Measurements from ENCODE around the gene AKR1C3.
"Not testable (repeated sequence)": the region's sequence is repeated elsewhere in the genome, so short reads cannot be mapped to it uniquely, and the experiment has no call there.

The AKR1C3 gene

DNA sequence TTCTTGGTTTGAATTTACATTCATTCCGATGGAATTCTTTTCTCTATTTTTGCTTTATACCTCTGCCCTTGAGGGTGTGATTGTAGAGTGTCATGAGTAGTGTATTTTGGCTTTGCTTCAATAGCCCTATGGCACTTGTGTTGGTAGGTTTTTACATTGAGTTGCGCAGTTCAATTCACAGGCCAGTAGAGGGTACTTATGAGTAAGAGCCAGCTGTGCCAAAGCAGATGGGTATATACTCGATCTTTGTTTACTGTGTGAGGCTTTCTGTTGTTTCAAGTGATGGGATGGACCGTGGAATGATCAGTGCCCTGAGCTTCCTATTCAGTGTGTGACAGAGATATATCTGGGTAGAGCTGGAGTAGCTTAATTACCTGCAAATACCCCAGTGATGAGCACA is 4.3 kb upstream of the AKR1C3 start:
- DNase-seq: no peak

DNA sequence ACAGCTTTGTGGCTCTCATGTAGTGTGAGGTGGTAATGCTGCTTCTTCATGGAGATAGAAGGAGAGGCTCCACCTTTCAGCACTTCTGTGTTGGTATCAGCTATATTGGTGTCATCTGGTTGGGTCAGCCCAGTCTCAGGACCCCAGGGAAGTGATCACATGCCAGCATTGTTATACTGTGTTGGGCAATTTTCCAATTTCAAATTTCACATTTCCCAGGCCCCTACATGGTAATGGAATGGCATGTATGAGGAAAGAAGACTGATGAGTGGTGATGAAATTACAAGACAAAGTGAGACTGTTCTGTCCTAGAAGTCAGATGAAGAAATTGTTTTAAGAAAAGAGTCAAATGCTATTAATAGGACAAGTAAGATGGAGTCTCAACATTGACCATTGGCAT is 3.7 kb upstream of the AKR1C3 start:
- DNase-seq: no peak

DNA sequence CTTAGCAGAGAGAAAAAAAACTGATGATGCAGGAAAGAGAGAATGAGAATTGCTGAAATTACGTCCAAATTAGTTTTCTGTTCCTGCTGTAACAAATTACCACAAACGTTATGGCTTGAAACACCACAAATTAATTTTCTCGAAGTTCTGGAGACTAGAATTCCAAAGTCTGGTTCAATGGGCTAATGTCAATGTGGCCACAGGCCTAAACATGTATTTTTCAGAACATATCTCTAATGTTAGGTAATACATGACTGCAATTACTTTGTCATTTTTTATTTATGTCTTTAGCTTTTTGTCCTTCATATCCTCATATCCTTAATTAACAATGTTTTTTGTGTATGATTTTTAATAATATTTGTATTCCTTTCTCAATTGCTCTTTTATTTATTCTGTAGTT is 3.0 kb upstream of the AKR1C3 start:
- DNase-seq: no peak

DNA sequence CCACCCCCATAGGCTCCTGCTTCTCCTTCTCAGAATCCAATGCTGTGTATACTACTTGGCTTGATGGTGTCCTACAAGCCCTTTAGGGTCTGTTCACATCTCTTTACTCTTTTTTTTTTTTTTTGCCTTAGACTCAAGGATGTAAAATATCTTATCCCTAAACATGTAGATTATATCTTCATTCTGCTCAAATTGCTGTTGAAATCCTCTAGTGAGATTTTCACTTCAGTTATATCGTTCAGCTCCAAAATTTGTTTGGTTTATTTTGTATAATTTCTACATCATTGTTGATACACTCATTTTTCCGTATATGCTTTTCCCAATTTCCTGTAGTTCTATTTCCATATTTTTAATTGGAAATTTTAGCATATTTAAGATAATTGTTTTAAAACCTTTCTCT is 1.8 kb upstream of the AKR1C3 start:
- no peak for DNase-seq

DNA sequence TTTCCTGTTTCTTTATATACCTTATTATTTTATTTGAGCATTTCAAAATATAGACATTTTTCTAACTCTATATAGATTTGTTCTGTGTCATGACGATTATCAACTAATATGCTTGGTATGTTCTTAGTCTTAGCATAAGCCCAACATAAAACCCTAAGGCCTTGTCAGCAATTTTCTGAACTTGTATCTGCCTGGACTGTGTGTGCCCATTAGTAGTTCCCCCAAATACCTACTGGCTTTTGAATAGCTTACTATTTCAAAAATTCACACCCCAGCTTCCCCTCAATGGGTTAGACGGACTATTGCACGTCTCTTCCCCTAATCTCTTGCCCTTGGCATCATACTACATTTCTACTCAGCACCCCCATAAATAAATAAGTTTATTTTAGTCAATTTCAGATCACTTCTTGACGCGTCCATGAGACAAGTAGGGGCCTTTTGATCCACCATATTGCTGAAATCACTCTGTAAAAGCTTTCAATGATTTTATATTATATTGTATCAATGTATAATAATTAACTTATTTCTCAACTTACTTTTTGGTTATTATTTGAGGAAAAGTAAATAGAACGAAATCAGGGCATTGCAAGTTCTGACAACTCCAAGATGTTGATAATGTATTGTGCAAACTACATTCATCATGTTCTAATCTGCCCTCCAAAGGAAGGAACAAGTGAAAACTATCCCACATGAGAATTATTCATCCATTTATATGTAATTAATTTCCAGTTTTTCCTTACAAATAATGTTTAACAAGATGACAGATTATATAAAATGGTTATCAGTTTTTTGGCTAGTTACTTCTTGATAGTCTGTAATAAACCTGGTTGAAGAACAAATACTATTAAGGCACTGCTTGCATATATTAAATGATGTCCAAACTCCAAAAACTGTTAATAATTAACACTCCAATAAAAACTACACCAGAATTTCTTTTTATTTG is 1.1 kb upstream of the AKR1C3 start:
- no peak for DNase-seq

DNA sequence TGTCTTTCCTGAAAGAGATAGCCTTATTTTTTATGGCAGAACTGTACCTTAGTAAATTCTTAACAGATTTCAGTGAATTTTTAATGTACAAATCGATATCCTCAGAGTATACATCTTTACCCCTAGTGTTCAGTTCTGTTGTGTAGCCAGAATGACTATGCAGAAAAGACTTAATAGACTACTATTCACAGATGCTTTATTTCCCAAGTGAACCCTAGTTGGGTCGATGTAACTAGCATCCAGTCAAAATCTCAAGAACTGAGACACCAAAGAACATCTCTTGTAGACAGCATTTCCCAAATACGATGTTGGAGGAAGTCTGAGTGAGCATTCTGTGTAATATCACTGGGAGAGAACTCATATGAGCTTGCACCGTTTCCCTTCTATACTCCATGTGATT is 1.5 kb downstream of the AKR1C3 start:
- DNase-seq: no peak

DNA sequence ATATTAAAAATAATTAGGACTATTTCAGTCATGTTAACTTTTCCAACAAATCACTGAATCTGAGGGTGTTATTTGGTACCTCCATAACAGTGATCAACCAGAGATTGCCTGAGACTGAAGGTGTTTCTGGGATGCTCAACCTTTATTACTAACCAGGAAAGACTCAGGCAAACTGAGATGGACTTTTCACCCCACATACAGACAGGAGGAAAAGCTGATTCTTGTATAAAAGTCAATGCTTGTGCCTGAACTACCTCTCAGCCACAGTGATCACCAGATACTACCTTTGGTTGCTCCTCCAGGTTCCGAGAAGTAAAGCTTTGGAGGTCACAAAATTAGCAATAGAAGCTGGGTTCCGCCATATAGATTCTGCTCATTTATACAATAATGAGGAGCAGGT is 1.9 kb downstream of the AKR1C3 start:
- no peak for DNase-seq

GRCh38 chr10:5102479-5102878 is 8.3 kb downstream of the AKR1C3 start:
- DNase-seq: not testable (repeated sequence)

DNA sequence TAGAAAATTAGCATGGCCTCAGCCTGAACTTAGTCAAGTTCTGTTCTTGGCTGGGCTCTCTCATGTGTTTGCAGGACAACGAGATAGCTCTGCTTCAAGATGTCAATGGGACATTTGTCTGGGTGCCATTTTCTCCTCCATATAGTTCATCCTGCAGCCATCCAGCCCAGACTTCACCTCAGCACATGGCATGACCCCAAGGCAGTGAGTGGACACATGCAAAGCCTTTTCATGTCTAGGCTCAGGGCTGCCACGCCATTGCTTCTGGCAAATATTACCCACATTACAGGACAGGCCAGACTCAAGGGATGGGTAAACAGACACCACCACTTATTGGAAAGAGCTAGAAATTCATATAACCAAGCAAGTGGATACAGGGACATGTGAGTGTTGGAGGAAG is 9.3 kb downstream of the AKR1C3 start:
- no peak for DNase-seq

DNA sequence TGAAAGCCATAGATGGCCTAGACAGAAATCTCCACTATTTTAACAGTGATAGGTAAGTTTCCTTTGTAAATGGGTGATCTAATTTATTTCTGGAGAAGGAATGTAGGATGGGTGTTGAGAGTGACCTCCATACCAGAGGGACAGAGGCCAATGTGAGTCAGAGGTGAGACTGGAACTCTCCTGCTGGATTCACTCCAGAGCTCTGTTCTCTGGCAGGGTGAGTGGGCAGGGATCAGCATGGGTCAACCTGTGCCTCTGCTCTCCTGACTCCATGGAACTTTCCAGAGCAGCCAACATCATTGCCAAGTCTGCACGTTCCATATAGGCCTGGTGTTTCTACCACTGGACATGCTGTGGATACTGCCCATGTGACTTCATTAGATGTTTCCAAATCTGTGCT is 11.4 kb downstream of the AKR1C3 start:
- DNase-seq: no peak

DNA sequence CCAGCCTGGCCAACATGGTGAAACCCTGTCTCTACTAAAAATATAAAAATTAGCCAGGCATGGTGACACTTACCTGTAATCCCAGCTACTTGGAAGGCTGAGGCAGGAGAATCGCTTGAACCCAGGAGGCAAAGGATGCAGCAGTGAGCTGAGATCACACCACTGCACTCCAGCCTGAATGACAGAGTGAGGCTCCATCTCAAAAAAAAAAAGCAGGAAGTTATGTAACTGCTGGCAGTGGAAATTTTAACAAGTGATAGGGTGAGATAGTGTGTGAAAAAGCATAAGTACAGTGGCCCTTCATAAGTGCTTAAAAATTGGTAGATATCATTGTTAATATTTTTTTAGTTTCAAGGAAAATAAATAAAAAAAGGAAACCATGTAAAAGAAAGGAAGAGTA is 12.3 kb downstream of the AKR1C3 start:
- no peak for DNase-seq

DNA sequence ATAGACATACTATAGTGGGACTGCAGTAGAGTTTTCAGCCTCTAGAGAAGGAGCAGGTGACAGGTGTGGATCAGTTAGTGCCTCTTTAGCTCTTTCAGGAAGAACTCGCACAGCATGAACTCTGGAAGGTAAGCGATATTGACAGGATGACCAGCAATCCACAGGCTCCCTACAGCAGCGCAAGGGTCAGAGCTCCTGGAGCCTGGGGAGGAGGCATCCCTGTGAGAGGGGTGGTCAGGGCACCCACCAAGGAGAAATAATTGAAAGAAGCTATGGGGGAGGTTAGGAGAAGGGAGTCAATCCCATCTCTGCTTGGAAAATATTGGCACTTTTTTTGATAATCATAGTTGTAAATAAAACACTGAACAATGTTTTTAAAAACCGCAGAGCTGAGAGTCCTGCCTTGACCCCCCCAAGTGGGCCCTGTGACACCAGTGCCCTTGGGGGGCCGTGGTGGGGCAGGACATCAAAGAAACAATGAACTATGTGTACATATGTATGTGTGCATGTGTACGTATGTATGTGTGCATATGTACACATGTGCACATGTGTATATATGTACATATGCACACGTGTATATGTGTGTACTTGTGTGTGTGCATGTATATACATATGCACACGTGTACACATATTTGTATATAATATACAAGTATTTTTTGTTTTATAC is 13.8 kb downstream of the AKR1C3 start:
- no peak for DNase-seq

- no peak for DNase-seq
Measured at GRCh38 chr10:5108658-5109416, 14.6 kb downstream of the AKR1C3 start.

DNA sequence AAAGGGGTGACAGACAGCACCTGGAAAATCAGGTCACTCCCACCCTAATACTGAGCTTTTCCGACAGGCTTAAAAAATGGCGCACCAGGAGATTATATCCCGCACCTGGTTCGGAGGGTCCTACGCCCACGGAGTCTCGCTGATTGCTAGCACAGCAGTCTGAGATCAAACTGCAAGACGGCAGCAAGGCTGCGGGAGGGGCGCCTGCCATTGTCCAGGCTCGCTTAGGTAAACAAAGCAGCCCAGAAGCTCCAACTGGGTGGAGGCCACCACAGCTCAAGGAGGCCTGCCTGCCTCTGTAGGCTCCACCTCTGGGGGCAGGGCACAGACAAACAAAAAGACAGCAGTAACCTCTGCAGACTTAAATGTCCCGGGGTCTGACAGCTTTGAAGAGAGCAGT is 15.6 kb downstream of the AKR1C3 start:
- DNase-seq: not testable (repeated sequence)

DNA sequence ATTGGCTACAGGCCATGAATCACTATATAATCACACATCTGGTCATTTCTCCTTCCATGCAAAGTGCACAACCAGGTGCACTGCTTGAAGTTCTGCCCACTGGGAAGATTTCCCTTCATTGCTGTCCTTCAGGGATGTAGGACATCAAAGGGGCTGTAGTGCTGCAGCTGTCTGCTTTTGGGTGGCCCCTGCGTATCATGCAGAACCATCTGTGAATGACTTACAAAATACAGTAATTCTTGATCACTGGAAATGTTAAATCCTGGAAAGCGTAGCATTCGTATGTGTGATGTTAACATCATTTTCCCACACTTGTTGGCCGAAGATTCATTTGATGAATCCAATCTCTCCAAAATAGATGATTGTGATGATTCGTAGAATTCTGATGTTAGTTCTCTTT is 22.4 kb downstream of the AKR1C3 start:
- DNase-seq: no peak

DNA sequence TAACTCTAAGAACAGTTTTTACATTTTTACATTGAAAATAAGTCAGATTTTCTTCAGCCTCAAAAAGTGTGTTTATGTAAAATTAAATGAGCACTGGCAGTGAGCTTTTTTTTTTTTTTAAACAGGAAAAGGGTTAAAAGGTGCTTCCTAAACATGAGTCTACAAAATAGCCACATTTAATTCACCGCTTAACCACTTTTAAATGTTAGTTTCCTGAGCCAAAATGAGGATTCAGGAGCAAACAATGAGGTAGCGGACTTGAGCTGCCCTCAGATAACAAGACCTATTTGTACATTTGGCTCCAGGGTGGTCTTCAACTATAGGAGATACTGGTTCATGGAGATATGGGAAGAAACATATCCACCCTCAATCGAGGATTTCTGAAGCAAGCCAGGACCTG is 22.8 kb downstream of the AKR1C3 start:
- no peak for DNase-seq

DNA sequence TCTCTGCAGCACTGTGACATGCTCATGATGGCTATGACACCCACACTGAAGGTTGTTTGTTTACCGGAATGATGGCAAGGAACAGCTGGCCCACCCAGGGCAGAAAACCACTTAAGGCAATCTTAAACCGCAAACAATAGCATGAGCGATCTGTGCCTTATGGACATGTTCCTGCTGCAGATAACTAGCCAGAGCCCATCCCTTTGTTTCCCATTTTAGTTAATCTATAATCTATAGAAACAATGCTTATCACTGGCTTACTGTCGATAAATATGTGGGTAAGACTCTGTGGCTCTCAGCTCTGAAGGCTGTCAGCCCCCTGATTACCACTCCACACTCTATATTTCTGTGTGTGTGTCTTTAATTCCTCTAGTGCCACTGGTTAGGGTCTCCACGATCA is 25.8 kb downstream of the AKR1C3 start:
- DNase-seq: not testable (repeated sequence)

GRCh38 chr10:5123886-5124285 is 29.7 kb downstream of the AKR1C3 start:
- DNase-seq: no peak

GRCh38 chr10:5125315-5126044 is 31.3 kb downstream of the AKR1C3 start:
- no peak for DNase-seq

DNA sequence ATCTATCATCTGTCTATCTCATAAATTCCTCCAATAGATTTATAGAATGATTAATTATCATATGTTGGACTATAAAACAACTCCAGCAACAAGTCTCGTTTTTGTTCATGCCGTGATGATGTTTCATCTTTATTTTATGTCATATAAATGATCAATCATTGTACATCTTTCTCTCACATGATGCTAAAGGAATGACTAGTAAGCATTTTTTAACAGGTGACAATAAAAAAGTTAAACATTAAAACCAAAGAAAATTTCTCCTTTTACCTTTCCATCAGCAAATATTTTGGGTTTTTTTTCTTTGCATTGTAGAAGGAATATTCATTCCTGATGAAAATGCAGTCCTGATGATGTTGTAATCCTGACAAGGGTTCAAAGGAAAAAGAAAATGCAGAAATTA is 41.4 kb downstream of the AKR1C3 start:
- DNase-seq: no peak

DNA sequence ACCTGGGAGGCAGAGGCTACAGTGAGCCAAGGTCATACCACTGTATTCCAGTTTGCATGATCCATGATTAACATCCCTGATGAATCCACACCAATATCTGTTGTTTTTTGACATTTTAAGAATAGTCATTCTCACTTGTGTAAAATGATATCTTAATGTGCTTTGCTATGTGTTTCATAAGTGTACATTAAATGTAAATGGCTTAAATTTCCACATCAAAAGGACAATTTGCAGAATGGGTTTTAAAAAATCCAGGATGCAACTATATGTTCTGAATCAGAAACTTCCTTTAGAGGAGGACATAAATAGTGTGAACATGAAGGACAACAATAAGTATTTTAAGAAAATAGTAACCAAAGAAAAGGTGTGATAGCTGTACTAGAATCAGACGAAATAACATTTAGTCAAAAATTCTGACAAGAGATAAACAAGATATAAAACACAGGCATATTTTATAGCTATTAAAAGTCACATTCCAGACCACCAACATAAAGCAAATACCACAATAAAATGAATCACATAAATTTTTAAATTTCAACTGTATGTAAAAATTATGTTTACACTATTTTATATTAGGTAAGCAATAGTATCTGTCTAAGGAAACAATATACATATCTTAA is 42.4 kb downstream of the AKR1C3 start:
- DNase-seq: no peak

DNA sequence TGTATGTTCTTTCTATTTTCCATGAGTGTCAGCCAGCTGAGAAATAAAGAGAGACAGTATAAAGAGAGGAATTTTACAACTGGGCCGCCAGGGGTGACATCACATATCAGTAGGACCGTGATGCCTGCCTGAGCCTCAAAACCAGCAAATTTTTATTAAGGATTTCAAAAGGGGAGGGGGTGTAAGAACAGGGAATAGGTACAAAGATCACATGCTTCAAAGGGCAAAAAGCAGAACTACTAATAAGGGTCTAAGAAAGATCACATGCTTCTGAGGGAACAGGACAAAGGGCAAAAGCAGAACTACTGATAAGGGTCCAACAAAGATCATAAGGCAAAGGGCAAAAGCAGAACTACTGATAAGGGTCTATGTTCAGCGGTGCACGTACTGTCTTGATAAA is 43.5 kb downstream of the AKR1C3 start:
- DNase-seq: not testable (repeated sequence)

GRCh38 chr10:5142199-5142598 is 48.0 kb downstream of the AKR1C3 start:
- DNase-seq: no peak
